Upper lobe of left lung (tissue), 4 donors: ENCODE measurements around the gene ACP2.

Experiments
- POLR2A ChIP-seq, 4 donors: fragments of 450-650 bp; IDR thresholded peaks; one replicate each; pipeline ENCODE4 v1.5.1; 2016 to 2017; ENCODE audit warnings: antibody characterized with exemption in 4 of 4, mild to moderate bottlenecking in 2 of 4
- POLR2AphosphoS5 ChIP-seq, 2 donors: sonication (generic); formaldehyde crosslinking; IDR thresholded peaks; one replicate each; pipeline ENCODE4 v1.5.1; 2017; ENCODE audit warnings: antibody characterized with exemption in 2 of 2
- TF ChIP-seq, protein P1 (sequence below), 6 experiments: fragments of 450-650 bp in 4 of 6; fragments of 200-600 bp in 2 of 6; sonication (generic) in 2 of 6; IDR thresholded peaks; one replicate each; pipeline ENCODE4 v1.5.1; 2016 to 2019; ENCODE audit warnings: antibody characterized with exemption in 6 of 6

GRCh38 chr11:47215366-47215910 is 33.2 kb downstream of the ACP2 start:
- TF ChIP-seq, protein P1, sequence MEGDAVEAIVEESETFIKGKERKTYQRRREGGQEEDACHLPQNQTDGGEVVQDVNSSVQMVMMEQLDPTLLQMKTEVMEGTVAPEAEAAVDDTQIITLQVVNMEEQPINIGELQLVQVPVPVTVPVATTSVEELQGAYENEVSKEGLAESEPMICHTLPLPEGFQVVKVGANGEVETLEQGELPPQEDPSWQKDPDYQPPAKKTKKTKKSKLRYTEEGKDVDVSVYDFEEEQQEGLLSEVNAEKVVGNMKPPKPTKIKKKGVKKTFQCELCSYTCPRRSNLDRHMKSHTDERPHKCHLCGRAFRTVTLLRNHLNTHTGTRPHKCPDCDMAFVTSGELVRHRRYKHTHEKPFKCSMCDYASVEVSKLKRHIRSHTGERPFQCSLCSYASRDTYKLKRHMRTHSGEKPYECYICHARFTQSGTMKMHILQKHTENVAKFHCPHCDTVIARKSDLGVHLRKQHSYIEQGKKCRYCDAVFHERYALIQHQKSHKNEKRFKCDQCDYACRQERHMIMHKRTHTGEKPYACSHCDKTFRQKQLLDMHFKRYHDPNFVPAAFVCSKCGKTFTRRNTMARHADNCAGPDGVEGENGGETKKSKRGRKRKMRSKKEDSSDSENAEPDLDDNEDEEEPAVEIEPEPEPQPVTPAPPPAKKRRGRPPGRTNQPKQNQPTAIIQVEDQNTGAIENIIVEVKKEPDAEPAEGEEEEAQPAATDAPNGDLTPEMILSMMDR (IDR thresholded peaks at IDR 0.05), result no peak
- TF ChIP-seq POLR2AphosphoS5 (IDR thresholded peaks at IDR 0.05) (no peak), POLR2A (IDR thresholded peaks at IDR 0.05) (no peak)
